HL-60 (cell line): ENCODE results near the gene GPR12.

Source experiments
- DNase-seq, 2 experiments: peaks; one replicate each; pipeline ENCODE4 v3.0.0-alpha.2; 2010 to 2020; ENCODE audit warnings: low read depth in 1 of 2, low spot score in 1 of 2
- H3K27ac ChIP-seq: fragments of 250-450 bp; sonication (Bioruptor Pico); replicated peaks from 2 replicates; pipeline ENCODE4 v1.5.1; 2020; ENCODE audit warnings: mild to moderate bottlenecking, moderate library complexity
- H3K27me3 ChIP-seq: fragments of 250-450 bp; sonication (Bioruptor Pico); 2 replicates; pipeline ENCODE4 v1.5.1; 2021; ENCODE audit warnings: mild to moderate bottlenecking, moderate library complexity; ENCODE audit not compliant: insufficient read depth, poor library complexity, severe bottlenecking
- H3K4me3 ChIP-seq: replicated peaks from 2 replicates; pipeline ENCODE4 v1.5.1; 2011; ENCODE audit warnings: mild to moderate bottlenecking, control low read depth, low read length; ENCODE audit not compliant: insufficient read depth
- GABPA ChIP-seq: IDR thresholded peaks from 2 replicates; pipeline ENCODE4 v1.6.1; 2012; ENCODE audit warnings: low read depth
- POLR2AphosphoS5 ChIP-seq: IDR thresholded peaks from 2 replicates; pipeline ENCODE4 v1.6.1; 2012; ENCODE audit warnings: low read depth
- SPI1 ChIP-seq: IDR thresholded peaks from 2 replicates; pipeline ENCODE4 v1.6.1; 2012; ENCODE audit warnings: low read depth, mild to moderate bottlenecking, borderline replicate concordance
- TF ChIP-seq, protein P1 (sequence below): IDR thresholded peaks from 2 replicates; pipeline ENCODE4 v1.6.1; 2012; ENCODE audit warnings: low read depth; ENCODE audit not compliant: insufficient replicate concordance
- TF ChIP-seq, protein P2 (sequence below): IDR thresholded peaks from one replicate; pipeline ENCODE4 v1.5.1; 2011; ENCODE audit warnings: low read length, control low read depth, inconsistent platforms; ENCODE audit not compliant: insufficient read depth

GPR12 gene

DNA sequence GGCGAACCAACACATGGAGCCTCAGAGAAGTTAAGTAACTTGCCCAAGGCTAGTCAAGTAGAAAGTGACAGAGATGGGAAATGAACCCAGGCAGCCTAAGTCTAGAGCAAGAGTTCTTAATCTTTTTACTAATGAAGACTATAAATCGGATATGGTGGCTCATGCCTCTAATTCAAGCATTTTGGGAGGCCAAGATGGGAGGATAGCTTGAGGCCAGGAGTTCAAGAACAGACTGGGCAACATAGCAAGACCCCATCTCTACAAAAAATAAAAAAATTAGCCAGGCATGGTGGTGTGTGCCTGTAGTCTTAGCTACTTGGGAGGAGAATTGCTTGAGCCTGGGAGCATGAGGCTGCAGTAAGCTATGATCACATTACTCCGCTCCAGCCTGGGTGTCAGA lies 10.7 kb downstream of the GPR12 start:
- DNase-seq, result no peak
- Histone ChIP-seq H3K4me3 (no peak overlapping the region), H3K27ac (no peak overlapping the region), H3K27me3 (peaks cover 6% of the 10 kb centered on the region)
- no peak for TF ChIP-seq GABPA
- no peak for TF ChIP-seq SPI1
- TF ChIP-seq, protein P1, sequence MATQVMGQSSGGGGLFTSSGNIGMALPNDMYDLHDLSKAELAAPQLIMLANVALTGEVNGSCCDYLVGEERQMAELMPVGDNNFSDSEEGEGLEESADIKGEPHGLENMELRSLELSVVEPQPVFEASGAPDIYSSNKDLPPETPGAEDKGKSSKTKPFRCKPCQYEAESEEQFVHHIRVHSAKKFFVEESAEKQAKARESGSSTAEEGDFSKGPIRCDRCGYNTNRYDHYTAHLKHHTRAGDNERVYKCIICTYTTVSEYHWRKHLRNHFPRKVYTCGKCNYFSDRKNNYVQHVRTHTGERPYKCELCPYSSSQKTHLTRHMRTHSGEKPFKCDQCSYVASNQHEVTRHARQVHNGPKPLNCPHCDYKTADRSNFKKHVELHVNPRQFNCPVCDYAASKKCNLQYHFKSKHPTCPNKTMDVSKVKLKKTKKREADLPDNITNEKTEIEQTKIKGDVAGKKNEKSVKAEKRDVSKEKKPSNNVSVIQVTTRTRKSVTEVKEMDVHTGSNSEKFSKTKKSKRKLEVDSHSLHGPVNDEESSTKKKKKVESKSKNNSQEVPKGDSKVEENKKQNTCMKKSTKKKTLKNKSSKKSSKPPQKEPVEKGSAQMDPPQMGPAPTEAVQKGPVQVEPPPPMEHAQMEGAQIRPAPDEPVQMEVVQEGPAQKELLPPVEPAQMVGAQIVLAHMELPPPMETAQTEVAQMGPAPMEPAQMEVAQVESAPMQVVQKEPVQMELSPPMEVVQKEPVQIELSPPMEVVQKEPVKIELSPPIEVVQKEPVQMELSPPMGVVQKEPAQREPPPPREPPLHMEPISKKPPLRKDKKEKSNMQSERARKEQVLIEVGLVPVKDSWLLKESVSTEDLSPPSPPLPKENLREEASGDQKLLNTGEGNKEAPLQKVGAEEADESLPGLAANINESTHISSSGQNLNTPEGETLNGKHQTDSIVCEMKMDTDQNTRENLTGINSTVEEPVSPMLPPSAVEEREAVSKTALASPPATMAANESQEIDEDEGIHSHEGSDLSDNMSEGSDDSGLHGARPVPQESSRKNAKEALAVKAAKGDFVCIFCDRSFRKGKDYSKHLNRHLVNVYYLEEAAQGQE, result no peak
- TF ChIP-seq POLR2AphosphoS5, result no peak
- TF ChIP-seq, protein P2, sequence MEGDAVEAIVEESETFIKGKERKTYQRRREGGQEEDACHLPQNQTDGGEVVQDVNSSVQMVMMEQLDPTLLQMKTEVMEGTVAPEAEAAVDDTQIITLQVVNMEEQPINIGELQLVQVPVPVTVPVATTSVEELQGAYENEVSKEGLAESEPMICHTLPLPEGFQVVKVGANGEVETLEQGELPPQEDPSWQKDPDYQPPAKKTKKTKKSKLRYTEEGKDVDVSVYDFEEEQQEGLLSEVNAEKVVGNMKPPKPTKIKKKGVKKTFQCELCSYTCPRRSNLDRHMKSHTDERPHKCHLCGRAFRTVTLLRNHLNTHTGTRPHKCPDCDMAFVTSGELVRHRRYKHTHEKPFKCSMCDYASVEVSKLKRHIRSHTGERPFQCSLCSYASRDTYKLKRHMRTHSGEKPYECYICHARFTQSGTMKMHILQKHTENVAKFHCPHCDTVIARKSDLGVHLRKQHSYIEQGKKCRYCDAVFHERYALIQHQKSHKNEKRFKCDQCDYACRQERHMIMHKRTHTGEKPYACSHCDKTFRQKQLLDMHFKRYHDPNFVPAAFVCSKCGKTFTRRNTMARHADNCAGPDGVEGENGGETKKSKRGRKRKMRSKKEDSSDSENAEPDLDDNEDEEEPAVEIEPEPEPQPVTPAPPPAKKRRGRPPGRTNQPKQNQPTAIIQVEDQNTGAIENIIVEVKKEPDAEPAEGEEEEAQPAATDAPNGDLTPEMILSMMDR, result no peak

DNA sequence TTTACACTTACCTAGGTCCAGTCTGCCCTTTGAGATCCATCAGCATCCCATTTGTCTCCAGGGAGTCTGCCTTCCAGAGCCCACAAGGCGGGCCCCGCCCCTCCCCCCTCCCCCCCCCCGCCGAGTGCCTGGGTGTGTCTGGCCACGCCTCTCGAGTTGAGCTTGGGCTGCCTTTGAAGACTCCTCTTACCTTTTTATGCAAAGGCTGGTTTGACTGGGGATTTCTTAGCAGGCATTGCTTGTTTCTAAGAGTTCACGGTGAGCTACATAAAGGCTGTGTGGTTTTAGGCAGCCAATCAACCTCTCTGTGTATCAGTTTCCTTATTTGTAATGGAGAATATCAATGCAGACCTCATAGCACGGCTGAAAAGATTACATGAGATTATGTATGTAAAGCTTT lies 11.3 kb downstream of the GPR12 start:
- DNase-seq, result no peak
- H3K27me3 ChIP-seq, result peaks cover 6% of the 10 kb centered on the region
- H3K4me3 ChIP-seq, result no peak overlapping the region
- TF ChIP-seq, protein P2, result no peak
- TF ChIP-seq GABPA (no peak), POLR2AphosphoS5 (no peak), SPI1 (no peak)
- TF ChIP-seq, protein P1, result no peak
- H3K27ac ChIP-seq, result no peak overlapping the region

DNA sequence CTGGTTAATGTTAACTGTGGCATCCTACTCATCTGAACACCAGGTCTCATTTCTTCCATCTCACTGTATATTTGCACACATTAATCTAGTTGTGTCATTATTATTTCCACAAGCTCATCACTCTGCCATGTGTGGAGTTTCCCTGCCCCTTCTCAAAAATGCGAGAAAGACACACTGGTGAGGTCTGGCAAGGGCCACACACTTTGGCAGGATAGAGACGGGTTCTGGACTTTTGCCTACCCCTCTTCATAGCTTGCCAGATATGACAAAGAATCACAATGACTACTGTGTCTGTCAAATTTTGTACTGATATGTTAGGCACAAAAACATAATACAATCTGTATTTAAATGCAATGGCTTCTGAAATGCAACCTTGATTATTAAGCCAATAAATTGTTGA lies 12.9 kb downstream of the GPR12 start:
- no peak for DNase-seq
- no peak for TF ChIP-seq SPI1
- TF ChIP-seq GABPA, result no peak
- TF ChIP-seq, protein P2, result no peak
- TF ChIP-seq, protein P1, result no peak
- TF ChIP-seq POLR2AphosphoS5, result no peak

More for the DNA sequence above, 12.9 kb downstream of the GPR12 start:
- Histone ChIP-seq H3K4me3 (no peak overlapping the region), H3K27me3 (peaks cover 6% of the 10 kb centered on the region), H3K27ac (no peak overlapping the region)
